Duodenal mucosa (tissue), 2 donors: ENCODE data around the gene ITPKB.

Experiments used
- H3K27ac ChIP-seq: one replicate; pipeline ENCODE4 v1.7.0; 2013; ENCODE audit warnings: low read depth, low read length
- H3K27me3 ChIP-seq, 2 donors: one replicate each; pipeline ENCODE4 v1.7.0; 2013; ENCODE audit warnings: low read length in 2 of 2, control low read depth in 1 of 2; ENCODE audit not compliant: insufficient read depth in 2 of 2, control insufficient read depth in 1 of 2
- H3K36me3 ChIP-seq, 2 donors: one replicate each; pipeline ENCODE4 v1.7.0; 2013; ENCODE audit warnings: low read length in 2 of 2, control low read depth in 1 of 2; ENCODE audit not compliant: insufficient read depth in 2 of 2, control insufficient read depth in 1 of 2
- H3K4me1 ChIP-seq, 2 donors: one replicate each; pipeline ENCODE4 v1.7.0; 2013; ENCODE audit warnings: low read length in 2 of 2, control low read depth in 1 of 2; ENCODE audit not compliant: insufficient read depth in 2 of 2, control insufficient read depth in 1 of 2
- H3K4me3 ChIP-seq, 2 donors: one replicate each; pipeline ENCODE4 v1.7.0; 2013; ENCODE audit warnings: low read length in 2 of 2, low read depth in 1 of 2
- H3K9ac ChIP-seq, 2 donors: one replicate each; pipeline ENCODE4 v1.7.0; 2013; ENCODE audit warnings: low read length in 2 of 2, low read depth in 1 of 2
- H3K9me3 ChIP-seq, 2 donors: one replicate each; pipeline ENCODE4 v1.7.0; 2013; ENCODE audit warnings: low read length in 2 of 2, control low read depth in 1 of 2; ENCODE audit not compliant: control insufficient read depth in 1 of 2

Gene ITPKB

DNA sequence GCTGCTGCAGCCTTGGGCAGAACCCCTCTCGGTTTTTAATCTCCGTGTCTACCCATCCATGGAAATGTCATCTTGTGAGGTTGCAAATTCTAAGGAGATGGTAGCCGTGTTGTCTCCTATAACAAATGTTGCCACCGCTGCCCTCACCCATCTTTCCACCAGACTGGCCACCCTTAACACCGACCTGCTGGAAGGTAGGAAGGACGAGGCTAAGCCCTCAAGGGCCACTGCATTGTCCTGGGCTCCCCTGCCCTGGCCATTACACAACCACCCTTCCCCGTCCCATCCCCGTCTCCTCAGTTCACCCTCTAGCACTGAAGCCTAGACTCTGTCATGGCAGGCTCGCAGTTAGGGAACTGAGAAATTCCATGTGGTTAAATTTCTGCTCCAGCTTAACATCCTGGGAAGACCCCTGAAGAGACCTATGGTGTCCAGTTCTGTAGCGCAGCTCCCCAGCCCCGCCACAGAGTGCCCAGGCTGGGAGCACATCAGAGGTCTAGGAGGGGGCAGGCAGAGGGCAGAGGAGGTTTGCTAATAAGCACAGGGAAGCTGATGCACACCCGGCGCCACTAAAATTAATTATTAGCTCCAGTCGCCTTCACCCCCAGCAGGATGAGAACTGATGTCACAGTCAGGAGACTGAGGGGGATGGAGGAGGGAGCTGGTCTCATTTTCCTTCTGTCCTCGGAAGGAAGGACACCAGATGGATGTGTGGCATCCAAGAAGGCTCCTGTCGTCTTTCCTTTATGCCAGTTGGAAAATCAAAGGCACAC lies 152.2 kb downstream of the ITPKB start:
- Histone ChIP-seq H3K9me3 (no peaks in the 10 kb centered on the region), H3K36me3 (no peaks in the 10 kb centered on the region), H3K27me3 (no peaks in the 10 kb centered on the region), H3K27ac (no peak overlapping the region), H3K4me3 (no peak overlapping the region), H3K9ac (no peak overlapping the region), H3K4me1 (no peaks in the 10 kb centered on the region)

DNA sequence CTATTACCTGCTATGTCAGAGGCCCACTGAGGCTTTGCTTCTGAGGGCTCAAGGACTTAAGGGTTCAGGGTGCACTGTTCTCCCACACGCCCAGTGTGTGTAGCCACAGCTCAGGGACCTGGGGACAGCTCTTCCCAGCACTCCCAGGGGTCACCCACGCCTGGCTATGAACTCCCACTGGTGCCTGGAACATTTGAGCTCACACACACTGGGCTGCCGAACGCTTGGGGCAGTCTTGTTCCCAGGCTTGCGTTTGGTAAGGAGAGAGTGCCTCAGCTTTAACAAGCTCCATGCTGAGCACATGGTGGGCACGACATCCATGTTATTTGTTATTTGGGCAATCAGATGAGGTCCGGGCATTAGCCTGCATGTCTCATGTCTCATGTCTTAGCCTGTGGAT lies 153.0 kb downstream of the ITPKB start:
- Histone ChIP-seq H3K4me1 (no peaks in the 10 kb centered on the region), H3K27me3 (no peaks in the 10 kb centered on the region), H3K36me3 (no peaks in the 10 kb centered on the region), H3K9me3 (no peaks in the 10 kb centered on the region), H3K9ac (no peak overlapping the region), H3K27ac (no peak overlapping the region), H3K4me3 (no peak overlapping the region)

DNA sequence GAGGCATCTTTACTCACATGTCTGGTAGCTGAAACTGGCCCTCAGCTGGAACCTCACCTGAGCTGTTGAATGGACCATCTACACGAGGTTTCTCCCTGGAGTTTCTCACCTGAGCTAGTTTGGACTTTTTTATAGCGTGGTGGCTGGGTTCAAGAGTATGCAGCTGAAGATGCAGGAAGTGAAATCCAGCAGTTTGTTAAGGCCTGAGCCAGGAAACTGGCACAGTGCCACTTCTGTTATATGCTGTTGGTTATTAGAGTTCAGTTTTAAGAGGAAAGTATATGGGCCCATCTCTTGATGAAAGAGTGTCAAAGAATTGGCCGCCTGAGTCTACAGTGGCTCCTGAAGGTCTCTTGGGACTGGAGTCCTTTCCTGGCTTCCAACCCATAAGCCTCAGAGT lies 154.9 kb downstream of the ITPKB start:
- no peaks in the 10 kb centered on the region for H3K27me3 ChIP-seq
- H3K4me3 ChIP-seq, result no peak overlapping the region
- no peak overlapping the region for H3K27ac ChIP-seq
- H3K9me3 ChIP-seq, result no peaks in the 10 kb centered on the region
- H3K36me3 ChIP-seq, result no peaks in the 10 kb centered on the region
- H3K4me1 ChIP-seq, result no peaks in the 10 kb centered on the region
- H3K9ac ChIP-seq, result no peak overlapping the region

DNA sequence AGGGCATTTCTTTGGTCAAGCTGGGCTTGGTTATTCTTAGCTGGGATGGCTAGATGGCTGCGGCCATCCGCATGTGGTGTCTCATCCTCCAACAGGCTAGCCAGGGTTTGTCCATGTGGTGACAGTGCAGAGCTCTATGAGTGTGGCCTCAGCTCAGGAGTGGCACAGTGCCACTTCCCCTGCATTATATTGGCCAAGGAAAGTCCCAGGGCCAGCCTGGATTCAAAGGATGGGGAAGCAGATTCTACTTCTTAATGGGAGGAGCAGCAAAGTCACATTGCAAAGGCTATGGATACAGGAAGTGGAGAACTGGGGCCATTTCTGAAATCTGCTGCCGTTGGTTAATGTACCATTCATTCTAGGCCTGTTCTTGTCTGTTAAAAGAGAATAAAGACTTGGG lies 156.1 kb downstream of the ITPKB start:
- H3K9me3 ChIP-seq, result no peaks in the 10 kb centered on the region
- no peaks in the 10 kb centered on the region for H3K36me3 ChIP-seq
- no peak overlapping the region for H3K4me3 ChIP-seq
- H3K9ac ChIP-seq, result no peak overlapping the region
- no peaks in the 10 kb centered on the region for H3K4me1 ChIP-seq
- H3K27me3 ChIP-seq, result no peaks in the 10 kb centered on the region
- H3K27ac ChIP-seq, result no peak overlapping the region
